Measurements from ENCODE around the gene SLC25A10.

The SLC25A10 gene

GRCh38 chr17:81711814-81712467, at the start of gene SLC25A10:
TSS of gene SLC25A10 (plus strand) at chr17:81712284. CDS start at chr17:81712427, 143 bp downstream.
- no peak for TF ChIP-seq CTCF (conservative IDR thresholded peaks at IDR 0.05)
- TF ChIP-seq ZFX (IDR thresholded peaks at IDR 0.05): no peak; the same call in 1 of the 2 replicates
- H3K27ac ChIP-seq: peak within 1 kb of the TSS; percentile 98

- no peak overlapping the region for H3K27ac ChIP-seq
- TF ChIP-seq CTCF (conservative IDR thresholded peaks at IDR 0.05) (no peak), ZFX (IDR thresholded peaks at IDR 0.05) (no peak)
Observed at GRCh38 chr17:81664051-81664470, 48.0 kb upstream of the SLC25A10 start.

- H3K27ac ChIP-seq: peak overlapping the region; percentile 98
- TF ChIP-seq CTCF (conservative IDR thresholded peaks at IDR 0.05): no peak
- TF ChIP-seq ZFX (IDR thresholded peaks at IDR 0.05): no peak
Observed at GRCh38 chr17:81665205-81666091, 46.6 kb upstream of the SLC25A10 start.

- TF ChIP-seq ZFX (IDR thresholded peaks at IDR 0.05): no peak
- TF ChIP-seq CTCF (conservative IDR thresholded peaks at IDR 0.05): no peak
- H3K27ac ChIP-seq: peak overlapping the region; percentile 98
Observed at GRCh38 chr17:81666092-81666341, 46.1 kb upstream of the SLC25A10 start.

- TF ChIP-seq ZFX (IDR thresholded peaks at IDR 0.05) (0 out of 2 replicates have a peak, but pooled peaks have one; percentile 46), CTCF (conservative IDR thresholded peaks at IDR 0.05) (no peak)
- peak within 1 kb of the TSS; percentile 98 for H3K27ac ChIP-seq
Observed at GRCh38 chr17:81666342-81667191, 45.5 kb upstream of the SLC25A10 start, which contains the start of the genes CCDC137 and OXLD1. TSS of gene CCDC137 (plus strand) at chr17:81666737. CDS start at chr17:81666767, 30 bp downstream. TSS of gene OXLD1 (minus strand) at chr17:81666605. CDS start at chr17:81666577, 28 bp downstream.

GRCh38 chr17:81667754-81668153, 44.3 kb upstream of the SLC25A10 start:
- H3K27ac ChIP-seq: peak overlapping the region; percentile 98

More at GRCh38 chr17:81667754-81668153, 44.3 kb upstream of the SLC25A10 start:
- TF ChIP-seq CTCF (conservative IDR thresholded peaks at IDR 0.05) (no peak), ZFX (IDR thresholded peaks at IDR 0.05) (no peak)

Measured in C4-2B (cell line).